Activated T-helper 2 cell treated with anti-CD3 and anti-CD28 coated beads, Interferon-gamma antibody, Interleukin-2, Interleukin-4, amounts not matched to agents 10 μg/mL and 5 μg/mL and 100 μg/mL, durations not matched to agents 14 hours and 24 hours and 36 hours (primary cell): ENCODE data around the gene KDM7A. TPM values are rescaled to one million over a fixed set of nuclear protein-coding genes. Genes with fewer than 3 reads are reported as not detected.

Experiments
- DNase-seq: peaks from one replicate; pipeline ENCODE4 v3.0.0; 2021; ENCODE audit warnings: low spot score
- H3K27ac Mint-ChIP-seq: one replicate; pipeline ENCODE4 v1.8.0; 2021; ENCODE audit warnings: mixed read lengths
- H3K27me3 Mint-ChIP-seq: one replicate; pipeline ENCODE4 v1.8.0; 2021; ENCODE audit warnings: low read depth, mixed read lengths
- H3K36me3 Mint-ChIP-seq: one replicate; pipeline ENCODE4 v1.8.0; 2021; ENCODE audit warnings: low read depth, mixed read lengths
- H3K4me1 Mint-ChIP-seq: one replicate; pipeline ENCODE4 v1.8.0; 2021; ENCODE audit warnings: low read depth, mixed read lengths
- H3K4me3 Mint-ChIP-seq: one replicate; pipeline ENCODE4 v1.8.0; 2021; ENCODE audit warnings: low read depth, mild to moderate bottlenecking, moderate library complexity, mixed read lengths
- H3K9me3 Mint-ChIP-seq: one replicate; pipeline ENCODE4 v1.8.0; 2021; ENCODE audit warnings: mixed read lengths
- intact Hi-C: fragments of 100-400 bp; cut with micrococcal nuclease; formaldehyde crosslinking; loops from one replicate; pipeline ENCODE4 v1.15.1; 2023
- total RNA-seq: library from RNA; stranded (reverse); gene quantifications from 2 replicates; pipeline ENCODE4 v1.2.3, GENCODE V29; 2022

KDM7A gene
- total RNA-seq, 1 donor from 2014 or later, result 10.4 TPM

DNA sequence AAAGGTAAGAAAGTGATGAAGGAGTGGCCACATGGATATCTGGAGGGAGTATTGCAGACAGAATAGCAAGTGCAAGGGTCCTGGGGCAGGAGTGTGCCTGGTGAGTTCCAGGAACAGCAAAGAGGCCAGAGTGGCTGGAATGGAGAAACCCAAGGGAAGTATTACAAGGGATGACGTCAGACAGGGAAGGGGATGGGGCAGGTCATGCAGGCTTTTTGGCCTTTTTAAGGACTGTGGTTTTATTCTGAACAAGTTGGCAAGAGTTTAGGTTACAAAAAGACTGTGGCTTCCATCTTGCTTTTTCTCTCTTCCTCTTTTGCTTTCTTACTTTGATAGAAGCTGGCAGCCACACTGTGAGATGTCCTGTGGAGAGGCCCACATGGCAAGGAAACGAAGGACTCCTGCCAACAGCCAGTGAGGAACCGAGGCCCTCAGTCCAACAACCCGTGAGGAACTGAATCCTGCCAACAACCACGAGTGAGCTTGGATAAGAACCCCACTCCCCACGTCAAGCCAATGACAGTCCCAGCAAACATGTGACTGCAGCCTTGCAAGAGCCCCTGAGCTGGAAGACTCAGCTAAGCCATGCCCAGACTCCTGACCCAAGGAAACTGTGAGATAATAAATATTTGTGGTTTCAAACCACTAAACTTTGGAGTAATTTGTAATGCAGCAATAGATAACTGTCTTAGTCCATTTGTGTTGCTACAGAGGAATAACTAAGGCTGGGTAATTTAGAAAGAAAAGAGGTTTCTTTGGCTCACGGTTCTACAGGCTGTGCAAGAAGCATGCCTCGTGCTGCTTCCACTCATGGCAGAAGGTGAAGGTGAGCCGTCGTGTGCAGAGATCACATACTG, 19.8 kb upstream of the KDM7A start:
- Mint-ChIP-seq H3K36me3 (peaks cover 3% of the 10 kb centered on the region), H3K4me1 (peaks cover 7% of the 10 kb centered on the region), H3K27me3 (no peaks in the 10 kb centered on the region), H3K9me3 (peaks cover 6% of the 10 kb centered on the region), H3K27ac (no peak overlapping the region), H3K4me3 (no peak overlapping the region)
- DNase-seq, result no peak
- intact Hi-C loops, result no loop called here

DNA sequence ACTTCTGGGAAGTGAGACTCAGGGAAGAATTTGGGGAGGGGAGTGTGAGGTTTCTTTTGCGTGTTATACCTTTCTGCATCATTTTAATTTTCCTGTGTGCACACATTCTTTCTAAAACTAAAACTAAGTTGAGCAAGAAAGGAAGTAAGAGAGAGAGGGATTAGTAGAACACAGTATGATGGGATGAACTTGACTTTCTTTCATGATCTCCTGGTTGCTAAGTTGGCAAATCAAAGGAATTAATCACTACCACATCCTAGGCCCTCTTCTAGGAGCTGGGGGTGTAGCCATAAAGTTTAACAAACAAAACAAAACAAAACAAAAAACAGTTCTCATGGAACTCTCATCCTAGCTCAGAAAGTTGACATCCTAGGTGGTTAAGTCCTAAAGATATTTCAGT, 19.1 kb upstream of the KDM7A start:
- H3K27me3 Mint-ChIP-seq, result peaks cover 2% of the 10 kb centered on the region
- H3K4me3 Mint-ChIP-seq, result no peak overlapping the region
- H3K27ac Mint-ChIP-seq, result no peak overlapping the region
- H3K9me3 Mint-ChIP-seq, result peaks cover 6% of the 10 kb centered on the region
- peaks cover 3% of the 10 kb centered on the region for H3K36me3 Mint-ChIP-seq
- DNase-seq, result no peak
- H3K4me1 Mint-ChIP-seq, result peaks cover 7% of the 10 kb centered on the region
- intact Hi-C loops, result no loop called here

DNA sequence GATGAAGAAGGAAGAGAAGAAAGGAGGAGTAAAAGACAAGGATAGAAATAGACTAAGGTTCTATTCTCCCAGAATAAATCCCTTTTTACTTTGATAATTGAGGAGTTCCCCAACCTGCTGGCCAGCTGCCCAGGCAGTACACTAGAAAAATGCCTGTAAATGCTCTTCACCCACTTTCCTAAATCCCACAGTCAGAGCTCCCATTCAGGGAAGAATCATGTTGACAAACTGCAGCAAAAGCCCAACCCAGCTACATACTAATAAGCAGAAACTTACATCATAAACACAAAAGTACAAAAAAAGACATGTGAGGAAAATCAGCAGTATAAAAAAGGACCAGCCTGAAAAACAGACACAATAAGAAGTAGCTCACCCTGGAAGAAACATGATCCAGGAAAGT, 15.8 kb upstream of the KDM7A start:
- Mint-ChIP-seq H3K4me1 (peaks cover 9% of the 10 kb centered on the region), H3K36me3 (peaks cover 3% of the 10 kb centered on the region), H3K27me3 (peaks cover 4% of the 10 kb centered on the region), H3K27ac (no peak overlapping the region), H3K4me3 (no peak overlapping the region), H3K9me3 (peaks cover 6% of the 10 kb centered on the region)
- intact Hi-C loops, result no loop called here
- no peak for DNase-seq

DNA sequence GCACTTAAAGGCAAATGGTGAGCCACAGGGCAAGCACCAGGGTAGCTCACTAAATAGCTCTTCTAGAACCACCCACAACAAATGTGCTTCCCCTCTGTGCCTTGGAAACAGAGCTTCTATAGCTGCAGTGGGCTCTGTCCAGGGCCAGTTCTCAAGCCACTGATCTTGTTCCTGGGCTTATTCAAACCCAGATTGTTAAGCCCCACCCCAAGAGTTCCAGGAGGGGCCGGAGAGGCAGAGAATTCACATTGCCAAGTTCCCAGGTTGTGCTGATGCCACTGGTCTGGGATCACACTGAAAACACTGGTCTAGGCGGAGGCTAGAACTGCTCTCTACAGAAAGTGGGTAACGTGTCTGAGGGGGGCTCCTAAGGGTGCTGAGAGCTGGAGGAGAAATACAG, 15.4 kb upstream of the KDM7A start:
- Mint-ChIP-seq H3K4me1 (peaks cover 9% of the 10 kb centered on the region), H3K36me3 (no peaks in the 10 kb centered on the region), H3K27me3 (peaks cover 4% of the 10 kb centered on the region), H3K27ac (no peak overlapping the region), H3K4me3 (no peak overlapping the region), H3K9me3 (peaks cover 6% of the 10 kb centered on the region)
- intact Hi-C loops, result no loop called here
- DNase-seq, result no peak

GRCh38 chr7:140190588-140190987, 13.8 kb upstream of the KDM7A start:
- intact Hi-C loops, result no loop called here
- no peaks in the 10 kb centered on the region for H3K9me3 Mint-ChIP-seq
- no peak overlapping the region for H3K27ac Mint-ChIP-seq
- no peak for DNase-seq
- H3K4me3 Mint-ChIP-seq, result no peak overlapping the region
- no peaks in the 10 kb centered on the region for H3K36me3 Mint-ChIP-seq
- H3K27me3 Mint-ChIP-seq, result peaks cover 8% of the 10 kb centered on the region
- H3K4me1 Mint-ChIP-seq, result peaks cover 4% of the 10 kb centered on the region

DNA sequence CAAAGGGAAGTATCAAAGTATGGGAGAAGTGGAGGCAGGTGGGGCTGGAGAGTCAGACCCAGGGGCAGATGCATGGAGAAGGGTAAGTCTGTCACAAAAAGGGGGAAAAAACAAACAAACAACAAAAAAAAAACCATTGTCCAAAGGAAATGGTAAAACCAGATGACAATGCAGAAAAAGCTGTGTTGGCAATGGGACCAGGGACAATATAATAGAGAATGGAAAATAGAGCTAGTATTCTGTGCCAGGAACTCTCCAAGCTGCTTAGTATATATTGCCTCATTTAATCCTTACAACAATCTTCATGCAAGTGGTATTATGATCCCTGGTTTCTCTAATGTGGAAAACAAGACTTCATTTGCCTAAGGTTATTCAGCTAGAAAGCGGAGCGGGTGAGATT, 13.1 kb upstream of the KDM7A start:
- Mint-ChIP-seq H3K27ac (no peak overlapping the region), H3K27me3 (peaks cover 11% of the 10 kb centered on the region)
- intact Hi-C loops, result no loop called here

DNA sequence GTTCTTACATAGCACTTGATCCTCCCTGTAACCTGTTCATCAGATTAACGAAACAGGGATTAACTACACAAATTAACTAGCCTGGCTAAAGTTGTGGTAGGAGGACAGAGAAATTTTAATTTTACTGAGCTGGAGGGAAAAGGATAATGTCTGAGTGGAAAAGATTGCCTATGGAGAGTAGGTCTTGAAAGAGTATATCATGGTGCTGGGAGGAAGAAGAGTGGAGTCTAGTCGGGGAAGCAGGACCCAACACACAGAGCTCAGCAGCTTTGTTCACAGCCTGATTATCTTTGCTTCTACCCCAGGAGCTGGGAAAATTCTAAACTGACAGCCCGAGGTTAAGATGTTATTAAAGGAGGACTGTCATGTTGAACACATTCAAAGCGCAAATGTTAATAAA, 6.1 kb upstream of the KDM7A start:
- peaks cover 13% of the 10 kb centered on the region for H3K9me3 Mint-ChIP-seq
- peaks cover 9% of the 10 kb centered on the region for H3K36me3 Mint-ChIP-seq
- no peak overlapping the region for H3K27ac Mint-ChIP-seq
- no peak for DNase-seq
- H3K4me1 Mint-ChIP-seq, result peaks cover 8% of the 10 kb centered on the region
- H3K4me3 Mint-ChIP-seq, result no peak overlapping the region
- intact Hi-C loops, result no loop called here
- H3K27me3 Mint-ChIP-seq, result peaks cover 40% of the 10 kb centered on the region

More for the DNA sequence above, 13.1 kb upstream of the KDM7A start:
- no peaks in the 10 kb centered on the region for H3K36me3 Mint-ChIP-seq
- H3K4me3 Mint-ChIP-seq, result no peak overlapping the region
- peaks cover 2% of the 10 kb centered on the region for H3K4me1 Mint-ChIP-seq
- H3K9me3 Mint-ChIP-seq, result no peaks in the 10 kb centered on the region
- DNase-seq, result no peak

- peaks cover 31% of the 10 kb centered on the region for H3K27me3 Mint-ChIP-seq
- H3K36me3 Mint-ChIP-seq, result peaks cover 10% of the 10 kb centered on the region
- intact Hi-C loops, result loop anchor here (5.0 kb wide), 4 partner anchors 223 to 1072 kb away; partner anchors contain the start of genes MKRN1, RAB19 and ZC3HAV1
- no peak overlapping the region for H3K4me3 Mint-ChIP-seq
- H3K27ac Mint-ChIP-seq, result no peak overlapping the region
- no peak for DNase-seq
- peaks cover 20% of the 10 kb centered on the region for H3K4me1 Mint-ChIP-seq
- H3K9me3 Mint-ChIP-seq, result peaks cover 13% of the 10 kb centered on the region
Observed at GRCh38 chr7:140179339-140179738, 2.6 kb upstream of the KDM7A start.

DNA sequence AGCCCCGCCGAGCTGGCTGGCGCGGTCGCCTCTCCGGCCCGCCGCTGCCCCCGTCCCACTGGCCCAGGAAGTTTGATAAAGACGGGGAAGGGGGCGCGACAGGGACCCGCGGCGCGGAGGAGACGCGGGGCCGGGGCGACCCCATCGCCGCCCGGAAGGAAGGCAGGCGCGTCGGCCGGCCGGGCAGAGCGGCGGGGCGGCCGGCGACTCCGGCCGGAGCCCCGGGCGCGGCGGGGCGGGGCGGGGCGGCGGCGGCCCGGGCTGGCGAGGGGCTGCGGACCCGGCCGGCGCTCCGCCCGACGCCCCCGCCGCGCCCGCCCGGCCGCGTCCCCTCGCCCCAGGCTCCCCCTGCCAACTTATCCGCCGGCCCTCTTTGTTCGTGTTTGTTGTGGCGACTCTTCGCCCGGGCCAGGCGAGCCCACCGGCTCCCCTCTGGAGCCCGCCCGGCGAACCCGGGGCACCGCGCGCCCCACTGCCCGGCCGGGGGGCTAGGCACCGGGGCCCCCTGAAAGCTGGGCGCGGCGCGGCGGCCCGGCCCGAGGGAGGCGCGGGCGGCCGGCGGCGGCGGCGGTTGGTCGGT, 571 bp downstream of the KDM7A start:
- H3K4me3 Mint-ChIP-seq, result peak overlapping the region; percentile 73
- DNase-seq, result no peak
- peaks cover 6% of the 10 kb centered on the region for H3K27me3 Mint-ChIP-seq
- H3K4me1 Mint-ChIP-seq, result peaks cover 33% of the 10 kb centered on the region
- intact Hi-C loops, result loop anchor here (2.0 to 5.0 kb wide), 5 partner anchors 113 to 1069 kb away; partner anchors contain the start of genes MKRN1, PARP12, RAB19 and ZC3HAV1
- peaks cover 18% of the 10 kb centered on the region for H3K36me3 Mint-ChIP-seq
- H3K27ac Mint-ChIP-seq, result peak overlapping the region; percentile 86
- H3K9me3 Mint-ChIP-seq, result peaks cover 13% of the 10 kb centered on the region

DNA sequence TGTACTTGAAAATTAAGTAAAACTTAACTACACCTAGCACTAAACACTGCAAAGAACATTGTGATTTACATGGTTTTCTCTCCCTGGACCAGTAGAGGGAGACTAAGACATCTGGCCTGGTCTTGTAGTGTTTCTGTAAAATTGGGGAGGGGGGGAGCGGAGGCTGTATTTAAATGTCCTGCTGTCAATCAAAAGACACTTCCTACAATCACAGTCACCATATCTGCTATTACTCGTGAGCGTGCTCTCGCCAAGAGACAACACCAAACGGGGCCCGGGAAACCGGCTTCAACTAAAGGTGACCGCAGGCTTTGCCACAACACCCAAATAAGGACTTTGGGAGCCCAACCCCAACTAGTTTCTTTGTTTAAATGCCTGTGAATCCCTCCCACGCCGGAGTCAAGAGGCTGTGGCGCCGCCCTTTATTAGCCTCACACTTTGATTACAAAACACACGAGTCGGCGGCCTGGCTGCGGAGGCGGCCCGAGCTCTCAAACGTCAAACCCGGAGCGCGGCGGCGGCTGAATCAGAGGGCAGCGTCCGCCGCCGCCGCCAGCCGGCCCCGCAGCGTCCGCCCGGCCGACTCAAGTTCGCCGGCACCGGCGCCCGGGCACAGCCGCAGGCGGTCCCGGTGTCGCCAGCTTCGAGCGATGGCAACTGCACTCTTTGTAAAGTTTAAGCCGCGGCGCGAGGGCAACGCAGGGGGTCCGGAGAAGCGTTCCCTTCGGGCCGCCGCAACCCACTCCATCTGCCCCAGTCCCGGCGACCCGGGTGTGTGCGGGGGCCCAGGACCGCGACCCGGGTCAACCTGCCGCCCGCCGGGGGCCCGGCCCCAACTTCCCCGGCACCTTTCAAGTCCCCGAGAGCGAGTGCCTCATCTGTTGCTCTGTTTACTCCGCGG, 1.3 kb downstream of the KDM7A start:
- DNase-seq, result peak; percentile 93
- peak overlapping the region; percentile 73 for H3K4me3 Mint-ChIP-seq
- peaks cover 18% of the 10 kb centered on the region for H3K36me3 Mint-ChIP-seq
- peak overlapping the region; percentile 86 for H3K27ac Mint-ChIP-seq
- no peaks in the 10 kb centered on the region for H3K27me3 Mint-ChIP-seq
- intact Hi-C loops, result loop anchor here (1.0 to 5.0 kb wide), 11 partner anchors 37 to 1068 kb away; partner anchors contain the start of genes MKRN1, PARP12, RAB19 and ZC3HAV1
- peaks cover 38% of the 10 kb centered on the region for H3K4me1 Mint-ChIP-seq
- H3K9me3 Mint-ChIP-seq, result peaks cover 13% of the 10 kb centered on the region

DNA sequence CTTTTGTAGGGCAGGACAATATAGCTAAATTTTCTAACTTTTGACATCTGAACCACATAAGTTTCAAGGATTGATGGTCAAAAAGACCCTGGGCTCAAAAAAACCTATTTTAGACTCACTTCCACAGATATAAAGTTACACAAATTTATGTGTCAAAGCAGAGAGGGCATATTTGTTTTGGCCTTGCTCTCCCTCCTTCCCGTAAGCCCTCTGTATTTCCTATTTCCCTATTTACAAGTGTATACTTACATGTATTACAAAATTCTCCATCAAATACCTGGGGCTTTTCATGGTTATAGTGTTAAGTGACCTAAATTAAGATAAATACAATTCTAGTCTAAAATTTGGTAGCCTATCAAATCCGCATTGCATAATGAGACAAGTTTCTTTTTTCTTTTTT, 2.6 kb downstream of the KDM7A start:
- Mint-ChIP-seq H3K9me3 (peaks cover 9% of the 10 kb centered on the region), H3K36me3 (peaks cover 14% of the 10 kb centered on the region), H3K4me3 (no peak overlapping the region), H3K27ac (no peak overlapping the region), H3K4me1 (peaks cover 42% of the 10 kb centered on the region), H3K27me3 (no peaks in the 10 kb centered on the region)
- intact Hi-C loops, result no loop called here
- no peak for DNase-seq

- DNase-seq, result no peak
- H3K27ac Mint-ChIP-seq, result no peak overlapping the region
- peaks cover 55% of the 10 kb centered on the region for H3K4me1 Mint-ChIP-seq
- peaks cover 9% of the 10 kb centered on the region for H3K36me3 Mint-ChIP-seq
- intact Hi-C loops, result no loop called here
- no peak overlapping the region for H3K4me3 Mint-ChIP-seq
- H3K9me3 Mint-ChIP-seq, result no peaks in the 10 kb centered on the region
- H3K27me3 Mint-ChIP-seq, result no peaks in the 10 kb centered on the region
Observed at GRCh38 chr7:140170375-140170774, 6.4 kb downstream of the KDM7A start.
